Measurements from ENCODE around the gene GABARAPL2.
"Not testable (repeated sequence)": the region's sequence is repeated elsewhere in the genome, so short reads cannot be mapped to it uniquely, and the experiment has no call there.

GABARAPL2 gene

GRCh38 chr16:75566040-75566757, at the start of gene GABARAPL2:
Gene GABARAPL2 (plus strand): TSS chr16:75566379. CDS start chr16:75566487, 108 bp downstream.
- peak; percentile 92 for DNase-seq

GRCh38 chr16:75519175-75519574, 47.0 kb upstream of the GABARAPL2 start:
- DNase-seq, result no peak

GRCh38 chr16:75526032-75526790, 40.0 kb upstream of the GABARAPL2 start:
- DNase-seq, result no peak

- no peak for DNase-seq
These were observed 38.3 kb upstream of the GABARAPL2 start for GRCh38 chr16:75527825-75528299.

GRCh38 chr16:75529056-75529905, 36.9 kb upstream of the GABARAPL2 start:
- no peak for DNase-seq

GRCh38 chr16:75529959-75530358, 36.2 kb upstream of the GABARAPL2 start:
- DNase-seq, result no peak

GRCh38 chr16:75532142-75532765, 33.9 kb upstream of the GABARAPL2 start:
- DNase-seq, result no peak

- no peak for DNase-seq
These were observed 33.4 kb upstream of the GABARAPL2 start for GRCh38 chr16:75532791-75533190.

GRCh38 chr16:75534560-75535205, 31.5 kb upstream of the GABARAPL2 start:
- no peak for DNase-seq

GRCh38 chr16:75535211-75535843, 30.9 kb upstream of the GABARAPL2 start:
- DNase-seq, result no peak

GRCh38 chr16:75535901-75536300, 30.3 kb upstream of the GABARAPL2 start, which contains the start of gene CHST5:
Gene CHST5 (minus strand): TSS chr16:75536108. CDS start chr16:75530384, 5,724 bp downstream.
- DNase-seq, result no peak

- DNase-seq, result no peak
These were observed 28.4 kb upstream of the GABARAPL2 start for GRCh38 chr16:75537776-75538175.

- not testable (repeated sequence) for DNase-seq
These were observed 27.2 kb upstream of the GABARAPL2 start for GRCh38 chr16:75538882-75539565.

GRCh38 chr16:75541236-75541635, 24.9 kb upstream of the GABARAPL2 start:
- DNase-seq, result no peak

- DNase-seq, result not testable (repeated sequence)
These were observed 23.7 kb upstream of the GABARAPL2 start for GRCh38 chr16:75542462-75542861.

GRCh38 chr16:75545879-75546278, 20.3 kb upstream of the GABARAPL2 start:
- not testable (repeated sequence) for DNase-seq

GRCh38 chr16:75546293-75546692, 19.9 kb upstream of the GABARAPL2 start:
- no peak for DNase-seq

GRCh38 chr16:75548456-75548855, 17.7 kb upstream of the GABARAPL2 start:
- DNase-seq, result not testable (repeated sequence)

GRCh38 chr16:75550211-75550662, 15.9 kb upstream of the GABARAPL2 start:
- DNase-seq, result peak; percentile 25

- no peak for DNase-seq
These were observed 13.2 kb upstream of the GABARAPL2 start for GRCh38 chr16:75552951-75553350.

Measured in CD4-positive, alpha-beta T cell treated with Interleukin-6 for 4 hours (primary cell).